Measurements from ENCODE around the gene B4GALNT1.
A peak's percentile ranks its signal among the peaks of the same experiment; 100 is the strongest.
"Not testable (repeated sequence)": the region's sequence is repeated elsewhere in the genome, so short reads cannot be mapped to it uniquely, and the experiment has no call there.

The B4GALNT1 gene

GRCh38 chr12:57606821-57607220, 26.2 kb downstream of the B4GALNT1 start:
- no peak for DNase-seq

GRCh38 chr12:57606399-57606798, 26.6 kb downstream of the B4GALNT1 start:
- DNase-seq: no peak

- no peak for DNase-seq
These were observed 27.1 kb downstream of the B4GALNT1 start for GRCh38 chr12:57605811-57606311.

GRCh38 chr12:57604992-57605810, 27.8 kb downstream of the B4GALNT1 start:
- no peak for DNase-seq

GRCh38 chr12:57604454-57604991, 28.5 kb downstream of the B4GALNT1 start, which contains the start of gene DTX3:
TSS of gene DTX3 (plus strand) at chr12:57604824. CDS start at chr12:57606518, 1,694 bp downstream.
- DNase-seq: peak; percentile 28 to 45

- DNase-seq: no peak
These were observed 29.1 kb downstream of the B4GALNT1 start for GRCh38 chr12:57603815-57604453.

- DNase-seq: peak in 1 of 2 donors; percentile 24
These were observed 29.7 kb downstream of the B4GALNT1 start for GRCh38 chr12:57603324-57603723.

GRCh38 chr12:57602544-57602943, 30.5 kb downstream of the B4GALNT1 start:
- no peak for DNase-seq

- no peak for DNase-seq
These were observed 32.6 kb downstream of the B4GALNT1 start for GRCh38 chr12:57600395-57600794.

- no peak for DNase-seq
These were observed 39.8 kb downstream of the B4GALNT1 start for GRCh38 chr12:57593187-57593586.

GRCh38 chr12:57592551-57593165, 40.3 kb downstream of the B4GALNT1 start:
- no peak for DNase-seq

GRCh38 chr12:57591782-57592325, 41.1 kb downstream of the B4GALNT1 start:
- DNase-seq: no peak

GRCh38 chr12:57590864-57591781, 41.9 kb downstream of the B4GALNT1 start, which contains the start of gene PIP4K2C:
TSS of gene PIP4K2C (plus strand) at chr12:57591192. CDS start at chr12:57591290, 98 bp downstream.
- DNase-seq: peak; percentile 80 to 86

- no peak for DNase-seq
These were observed 42.5 kb downstream of the B4GALNT1 start for GRCh38 chr12:57590479-57590863.

GRCh38 chr12:57588951-57589610, 43.9 kb downstream of the B4GALNT1 start:
- not testable (repeated sequence) for DNase-seq

GRCh38 chr12:57586832-57587429, 46.1 kb downstream of the B4GALNT1 start:
- DNase-seq: no peak

- DNase-seq: no peak
These were observed 46.9 kb downstream of the B4GALNT1 start for GRCh38 chr12:57586128-57586527.

GRCh38 chr12:57585156-57585555, 47.8 kb downstream of the B4GALNT1 start:
- no peak for DNase-seq

- no peak for DNase-seq
These were observed 48.3 kb downstream of the B4GALNT1 start for GRCh38 chr12:57584690-57585089.

- no peak for DNase-seq
These were observed 49.0 kb downstream of the B4GALNT1 start for GRCh38 chr12:57584050-57584449.
